ENCODE results near the gene NUP214. TPM values are rescaled to one million over a fixed set of nuclear protein-coding genes. Genes with fewer than 3 reads are reported as not detected.

Gene NUP214
- total and polyA plus RNA-seq, 2 of the 8 experiments (the other 6 are each of a cell fraction or from before 2014, with no cell fraction given), result 28.6 to 50.2 TPM

DNA sequence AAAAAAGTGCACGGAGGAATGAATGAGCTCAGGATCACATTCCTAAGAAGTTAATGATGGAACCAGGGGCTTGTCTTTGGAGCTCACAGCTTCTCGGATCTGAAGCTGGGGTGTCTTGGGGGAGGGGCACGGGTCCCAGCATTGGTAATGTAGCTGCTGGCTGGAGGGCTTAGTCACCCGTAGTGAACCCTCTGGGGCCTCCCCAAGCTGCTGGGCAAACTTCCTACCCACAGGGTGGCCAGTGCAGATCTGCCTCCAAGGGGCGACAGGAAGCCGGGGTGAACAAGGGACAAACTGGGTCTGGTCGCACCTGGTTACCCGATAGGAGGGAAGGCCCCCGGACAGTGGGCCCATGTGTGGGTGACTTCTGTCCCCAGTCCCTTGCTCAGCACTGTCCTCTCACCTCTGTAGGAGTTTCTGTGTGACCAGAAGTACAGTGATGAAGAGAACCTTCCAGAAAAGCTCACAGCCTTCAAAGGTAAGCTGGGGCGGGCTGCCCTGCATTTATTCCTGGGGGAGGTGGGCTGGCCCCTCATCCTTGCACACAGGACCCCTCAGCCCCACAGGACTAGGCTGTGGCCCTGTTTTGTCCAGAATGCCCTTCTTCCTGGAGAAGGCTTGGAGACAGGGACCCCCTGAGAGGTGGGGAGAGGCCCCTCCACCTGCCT is 14.1 kb upstream of the NUP214 start:
- no peak overlapping the region for H3K4me2 ChIP-seq (ENCODE audit: insufficient read depth in 1 of 2, low read depth in 2 of 2, low read length in 2 of 2)
- TF ChIP-seq POLR2AphosphoS5 (IDR thresholded peaks at IDR 0.05; ENCODE audit: low read depth, low read length) (0 out of 2 replicates have a peak, but pooled peaks have one; percentile 32), POLR2A (IDR thresholded peaks at IDR 0.05; ENCODE audit: control extremely low read depth in 1 of 2, low read depth in 2 of 2, low read length in 2 of 2) (peak in 1 of 2 experiments; percentile 50; a peak in 1 of 3 replicates), CREB1 (IDR thresholded peaks at IDR 0.05) (no peak), CEBPB (IDR thresholded peaks at IDR 0.05; ENCODE audit: low read depth, low read length) (no peak), MAX (IDR thresholded peaks at IDR 0.05) (no peak), GTF2F1 (IDR thresholded peaks at IDR 0.05; ENCODE audit: borderline replicate concordance, low read depth, low read length) (no peak)
- H2BK120ac ChIP-seq (replicated peaks; ENCODE audit: low read depth, low read length), result no peak overlapping the region
- H2BK5ac ChIP-seq (ENCODE audit: low read depth, low read length), result peak overlapping the region; percentile 78
- FAIRE-seq, result no peak
- peak overlapping the region; percentile 50; the same call in 1 of the 2 replicates for H2BK12ac ChIP-seq (ENCODE audit: low read depth, low read length)
- H3K9me3 ChIP-seq (ENCODE audit: insufficient read depth in 2 of 2, low read depth in 1 of 2, low read length in 1 of 2), result no peaks in the 10 kb centered on the region
- no peaks in the 10 kb centered on the region; a peak in 1 of 4 replicates for H3K79me2 ChIP-seq (ENCODE audit: control insufficient read depth in 1 of 2, insufficient read depth in 2 of 2, low read length in 2 of 2)
- peaks cover 0 to 2% of the 10 kb centered on the region in 2 experiments for H4K20me1 ChIP-seq (replicated peaks in 1 of 2; ENCODE audit: control insufficient read depth in 1 of 2, insufficient read depth in 2 of 2, low read length in 2 of 2)
- H4K5ac ChIP-seq (ENCODE audit: insufficient read length, low read depth, low read length), result peak overlapping the region; percentile 3
- peak overlapping the region in 2 of 4 experiments; percentile 9 to 13; a peak in 1 of 7 replicates for H3K9ac ChIP-seq (replicated peaks in 1 of 4; ENCODE audit: extremely low read depth in 1 of 4, low read depth in 3 of 4, low read length in 3 of 4)
- H3K4me1 ChIP-seq (replicated peaks in 1 of 4; ENCODE audit: control insufficient read depth in 3 of 4, insufficient read depth in 4 of 4, low read length in 3 of 4), result peaks cover 3 to 16% (median 11%) of the 10 kb centered on the region in 4 experiments
- 0 out of 2 replicates have a peak overlapping the region, but pooled peaks have one; percentile 31 for H2BK15ac ChIP-seq (ENCODE audit: low read length)
- no peak overlapping the region for H2AFZ ChIP-seq (ENCODE audit: low read length)
- WGBS, 2 experiments (ENCODE audit: extremely low coverage in 1 of 2, insufficient coverage in 1 of 2, insufficient read length in 1 of 2, insufficient replicate concordance in 2 of 2, low coverage in 1 of 2, low lambda C conversion rate in 2 of 2, missing lambda C conversion rate in 1 of 2), result 69% methylated on average over 10 of the region's 10 CpGs; no CpG with 5 or more reads in 1 of the 2 experiments
- no peak overlapping the region for H3K4me3 ChIP-seq (ENCODE audit: extremely low read depth in 1 of 4, insufficient read depth in 2 of 4, low read depth in 3 of 4, low read length in 4 of 4)
- no peak overlapping the region for H4K91ac ChIP-seq (replicated peaks; ENCODE audit: insufficient read length, low read length)
- H4K8ac ChIP-seq (ENCODE audit: extremely low read depth, insufficient read depth, low read length), result no peak overlapping the region
- H3K23me2 ChIP-seq (ENCODE audit: low read depth, low read length), result no peaks in the 10 kb centered on the region
- no peak overlapping the region for H3K56ac ChIP-seq (replicated peaks; ENCODE audit: insufficient read length, low read depth, low read length)
- H2BK20ac ChIP-seq (ENCODE audit: low read length), result no peak overlapping the region
- ChIA-PET POLR2A (ENCODE audit: partially characterized antibody) (interaction anchor here (0.7 to 32.4 kb wide), 6 partner anchors 7 to 262 kb away, joined by 3 to 751 read pairs (median 4); partner anchors contain the start of genes AIF1L and NUP214), CTCF (ENCODE audit: partially characterized antibody) (interaction anchor here (0.6 to 4.8 kb wide), 10 partner anchors 10 to 238 kb away, joined by 3 to 47 read pairs (median 4); no protein-coding TSS in a partner anchor)
- no peak overlapping the region for H3K14ac ChIP-seq (ENCODE audit: insufficient read length)
- H3K4ac ChIP-seq (replicated peaks; ENCODE audit: insufficient read length, low read depth, low read length), result no peak overlapping the region
- no peak overlapping the region for H3K23ac ChIP-seq (ENCODE audit: insufficient read length)
- H3K36me3 ChIP-seq (ENCODE audit: control insufficient read depth in 2 of 4, insufficient read depth in 4 of 4, low read length in 3 of 4), result peaks cover 12 to 41% (median 19%) of the 10 kb centered on the region in 4 experiments; a peak in 7 of 8 replicates
- peak overlapping the region; percentile 71 for H3K18ac ChIP-seq (ENCODE audit: extremely low read depth, low read length)
- DNase-seq (ENCODE audit: low read depth in 1 of 2, low spot score in 2 of 2), result no peak
- peak overlapping the region; percentile 82; the same call in 1 of the 2 replicates for H2AK5ac ChIP-seq (ENCODE audit: low read depth, low read length)
- no peaks in the 10 kb centered on the region for H3K27me3 ChIP-seq (replicated peaks in 1 of 4; ENCODE audit: control insufficient read depth in 3 of 4, extremely low read depth in 1 of 4, insufficient read depth in 3 of 4, low read length in 3 of 4)
- peak overlapping the region; percentile 82 for H3K27ac ChIP-seq (ENCODE audit: low read depth, low read length)
- H3K79me1 ChIP-seq (ENCODE audit: low read depth, low read length), result no peaks in the 10 kb centered on the region; the same call in 1 of the 2 replicates

All from H1 (cell line).